ENCODE measurements around the gene PTPRD. TPM values are rescaled to one million over a fixed set of nuclear protein-coding genes. Genes with fewer than 3 reads are reported as not detected.

Gene PTPRD
- total and polyA plus RNA-seq, 2 of the 4 experiments (the other 2 are of a cell fraction) = 0.07 to 0.18 TPM

- H3K23ac ChIP-seq (ENCODE audit: low read depth, low read length) = no peak overlapping the region
- no peaks in the 10 kb centered on the region for H4K20me1 ChIP-seq (ENCODE audit: insufficient read depth, low read length)
- H2BK15ac ChIP-seq (ENCODE audit: low read depth, low read length) = no peak overlapping the region
- no peak overlapping the region for H4K8ac ChIP-seq (ENCODE audit: low read depth in 2 of 2, low read length in 2 of 2)
- no peak for TF ChIP-seq MAZ (IDR thresholded peaks at IDR 0.05; ENCODE audit: borderline replicate concordance, low read depth, low read length)
- no peak for TF ChIP-seq CHD1 (IDR thresholded peaks at IDR 0.05; ENCODE audit: low read depth, low read length)
- TF ChIP-seq RFX5 (IDR thresholded peaks at IDR 0.05; ENCODE audit: low read depth, low read length) = no peak
- TF ChIP-seq BHLHE40 (IDR thresholded peaks at IDR 0.05; ENCODE audit: low read depth, low read length) = no peak
- TF ChIP-seq NFE2L2 (IDR thresholded peaks at IDR 0.05; ENCODE audit: low read depth, low read length) = no peak
- TF ChIP-seq, protein P1, sequence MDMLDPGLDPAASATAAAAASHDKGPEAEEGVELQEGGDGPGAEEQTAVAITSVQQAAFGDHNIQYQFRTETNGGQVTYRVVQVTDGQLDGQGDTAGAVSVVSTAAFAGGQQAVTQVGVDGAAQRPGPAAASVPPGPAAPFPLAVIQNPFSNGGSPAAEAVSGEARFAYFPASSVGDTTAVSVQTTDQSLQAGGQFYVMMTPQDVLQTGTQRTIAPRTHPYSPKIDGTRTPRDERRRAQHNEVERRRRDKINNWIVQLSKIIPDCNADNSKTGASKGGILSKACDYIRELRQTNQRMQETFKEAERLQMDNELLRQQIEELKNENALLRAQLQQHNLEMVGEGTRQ (IDR thresholded peaks at IDR 0.05; ENCODE audit: low read depth, low read length) = no peak
- TF ChIP-seq RCOR1 (IDR thresholded peaks at IDR 0.05; ENCODE audit: insufficient replicate concordance, low read length) = no peak
- no peak for TF ChIP-seq FOS (IDR thresholded peaks at IDR 0.05; ENCODE audit: low read depth, low read length)
- TF ChIP-seq SMC3 (IDR thresholded peaks at IDR 0.05; ENCODE audit: low read depth, low read length) = no peak
- no peak for TF ChIP-seq CEBPB (IDR thresholded peaks at IDR 0.05; ENCODE audit: low read depth, low read length)
- no peak for TF ChIP-seq MXI1 (IDR thresholded peaks at IDR 0.05; ENCODE audit: borderline replicate concordance, low read depth, low read length)
- TF ChIP-seq RAD21 (IDR thresholded peaks at IDR 0.05; ENCODE audit: low read length) = no peak
- TF ChIP-seq MAFK (IDR thresholded peaks at IDR 0.05; ENCODE audit: low read depth, low read length) = no peak
- no peak for TF ChIP-seq POLR2A (IDR thresholded peaks at IDR 0.05; ENCODE audit: low read depth, low read length)
- TF ChIP-seq, protein P2, sequence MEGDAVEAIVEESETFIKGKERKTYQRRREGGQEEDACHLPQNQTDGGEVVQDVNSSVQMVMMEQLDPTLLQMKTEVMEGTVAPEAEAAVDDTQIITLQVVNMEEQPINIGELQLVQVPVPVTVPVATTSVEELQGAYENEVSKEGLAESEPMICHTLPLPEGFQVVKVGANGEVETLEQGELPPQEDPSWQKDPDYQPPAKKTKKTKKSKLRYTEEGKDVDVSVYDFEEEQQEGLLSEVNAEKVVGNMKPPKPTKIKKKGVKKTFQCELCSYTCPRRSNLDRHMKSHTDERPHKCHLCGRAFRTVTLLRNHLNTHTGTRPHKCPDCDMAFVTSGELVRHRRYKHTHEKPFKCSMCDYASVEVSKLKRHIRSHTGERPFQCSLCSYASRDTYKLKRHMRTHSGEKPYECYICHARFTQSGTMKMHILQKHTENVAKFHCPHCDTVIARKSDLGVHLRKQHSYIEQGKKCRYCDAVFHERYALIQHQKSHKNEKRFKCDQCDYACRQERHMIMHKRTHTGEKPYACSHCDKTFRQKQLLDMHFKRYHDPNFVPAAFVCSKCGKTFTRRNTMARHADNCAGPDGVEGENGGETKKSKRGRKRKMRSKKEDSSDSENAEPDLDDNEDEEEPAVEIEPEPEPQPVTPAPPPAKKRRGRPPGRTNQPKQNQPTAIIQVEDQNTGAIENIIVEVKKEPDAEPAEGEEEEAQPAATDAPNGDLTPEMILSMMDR (conservative IDR thresholded peaks at IDR 0.05; ENCODE audit: low read depth, low read length) = no peak
- TF ChIP-seq, protein P3, sequence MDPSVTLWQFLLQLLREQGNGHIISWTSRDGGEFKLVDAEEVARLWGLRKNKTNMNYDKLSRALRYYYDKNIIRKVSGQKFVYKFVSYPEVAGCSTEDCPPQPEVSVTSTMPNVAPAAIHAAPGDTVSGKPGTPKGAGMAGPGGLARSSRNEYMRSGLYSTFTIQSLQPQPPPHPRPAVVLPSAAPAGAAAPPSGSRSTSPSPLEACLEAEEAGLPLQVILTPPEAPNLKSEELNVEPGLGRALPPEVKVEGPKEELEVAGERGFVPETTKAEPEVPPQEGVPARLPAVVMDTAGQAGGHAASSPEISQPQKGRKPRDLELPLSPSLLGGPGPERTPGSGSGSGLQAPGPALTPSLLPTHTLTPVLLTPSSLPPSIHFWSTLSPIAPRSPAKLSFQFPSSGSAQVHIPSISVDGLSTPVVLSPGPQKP (IDR thresholded peaks at IDR 0.05; ENCODE audit: borderline replicate concordance, low read depth, low read length) = no peak
- DNase-seq (no peak), ATAC-seq (ENCODE audit: low read depth) (no peak)
- no peaks in the 10 kb centered on the region for H3K4me1 ChIP-seq (ENCODE audit: control insufficient read depth, insufficient read depth, low read length)
- no peaks in the 10 kb centered on the region for H3K27me3 ChIP-seq (ENCODE audit: control insufficient read depth, insufficient read depth, low read length)
- no peaks in the 10 kb centered on the region for H3K9me1 ChIP-seq (ENCODE audit: insufficient read depth, low read length)
- no peak overlapping the region for H3K4ac ChIP-seq (ENCODE audit: low read depth, low read length)
- no peak overlapping the region for H3K27ac ChIP-seq (ENCODE audit: insufficient read depth, low read length)
- no peak overlapping the region for H2AK5ac ChIP-seq (ENCODE audit: low read depth, low read length)
- no peaks in the 10 kb centered on the region for H3K79me1 ChIP-seq (ENCODE audit: low read depth in 1 of 2, low read length in 2 of 2)
- H2BK5ac ChIP-seq (ENCODE audit: low read depth, low read length, poor library complexity, severe bottlenecking) = no peak overlapping the region
- H3K14ac ChIP-seq (replicated peaks; ENCODE audit: low read depth, low read length) = no peak overlapping the region
- no peak overlapping the region for H3K18ac ChIP-seq (ENCODE audit: low read depth, low read length)
- ChIA-PET CTCF (no interaction called here), POLR2A (ENCODE audit: unreplicated experiment) (no interaction called here)
- H2BK120ac ChIP-seq (ENCODE audit: low read depth, low read length) = no peak overlapping the region
- H3K9ac ChIP-seq (ENCODE audit: low read depth, low read length) = no peak overlapping the region
- intact Hi-C loops (cut with micrococcal nuclease) = no loop called here
- no peak overlapping the region for H2BK20ac ChIP-seq (ENCODE audit: low read depth, low read length)
- no peak overlapping the region for H3K4me2 ChIP-seq (ENCODE audit: low read depth, low read length)
- no peaks in the 10 kb centered on the region for H3K36me3 ChIP-seq (ENCODE audit: control insufficient read depth, insufficient read depth, low read length)
- H2AFZ ChIP-seq (replicated peaks; ENCODE audit: low read length, poor library complexity) = no peak overlapping the region
- H2AK9ac ChIP-seq (replicated peaks; ENCODE audit: low read depth, low read length, poor library complexity) = no peak overlapping the region
- H3K9me3 ChIP-seq (ENCODE audit: control insufficient read depth, insufficient read depth, low read length) = no peaks in the 10 kb centered on the region
- in situ Hi-C loops (cut with MboI; ENCODE audit: low sequenced_read_pairs) = no loop called here
- no CpG with 5 or more reads among the region's 5 CpGs for WGBS, 2 experiments (ENCODE audit: extremely low coverage in 2 of 2, insufficient read length in 1 of 2)
- no peak overlapping the region for H4K91ac ChIP-seq (ENCODE audit: insufficient read depth, low read depth, low read length)
- no peak overlapping the region for H3K56ac ChIP-seq (ENCODE audit: extremely low read depth, insufficient read depth, low read length)
- H4K5ac ChIP-seq (ENCODE audit: low read depth, low read length) = no peak overlapping the region
- no TSS peak for BruUV-seq (replicated peaks)
- H3K4me3 ChIP-seq (ENCODE audit: insufficient read depth, low read depth, low read length) = no peak overlapping the region
- dilution Hi-C loops (cut with HindIII; ENCODE audit: low sequenced_read_pairs, unreplicated experiment) = no loop called here
Measured at GRCh38 chr9:10026443-10026984, 586.3 kb downstream of the PTPRD start.
